WERI-Rb-1 (cell line): ENCODE data around the gene WSCD1.

Source experiments
- DNase-seq: peaks from one replicate; pipeline ENCODE4 v3.0.0-alpha.2; 2020
- H3K27ac ChIP-seq: fragments of 250-450 bp; sonication (Bioruptor Pico); 2 replicates; pipeline ENCODE4 v1.5.1; 2020; ENCODE audit warnings: mild to moderate bottlenecking, moderate library complexity
- H3K27me3 ChIP-seq: fragments of 250-450 bp; sonication (Bioruptor Pico); 2 replicates; pipeline ENCODE4 v1.5.1; 2021; ENCODE audit warnings: mild to moderate bottlenecking, low read depth, moderate library complexity; ENCODE audit not compliant: insufficient read depth, severe bottlenecking
- H3K36me3 ChIP-seq: fragments of 250-450 bp; sonication (Bioruptor Pico); 2 replicates; pipeline ENCODE4 v1.5.1; 2020; ENCODE audit warnings: mild to moderate bottlenecking, moderate library complexity
- H3K4me3 ChIP-seq: 2 replicates; pipeline ENCODE4 v1.5.1; 2011; ENCODE audit warnings: low read depth, mild to moderate bottlenecking, control low read depth, low read length
- H3K9me3 ChIP-seq: fragments of 250-450 bp; sonication (Bioruptor Pico); 2 replicates; pipeline ENCODE4 v1.5.1; 2021; ENCODE audit warnings: mild to moderate bottlenecking, moderate library complexity; ENCODE audit not compliant: severe bottlenecking
- TF ChIP-seq, protein P1 (sequence below): IDR thresholded peaks from 2 replicates; pipeline ENCODE4 v1.5.1; 2011; ENCODE audit warnings: low read depth, mild to moderate bottlenecking, control low read depth, inconsistent platforms, low read length

WSCD1 gene

DNA sequence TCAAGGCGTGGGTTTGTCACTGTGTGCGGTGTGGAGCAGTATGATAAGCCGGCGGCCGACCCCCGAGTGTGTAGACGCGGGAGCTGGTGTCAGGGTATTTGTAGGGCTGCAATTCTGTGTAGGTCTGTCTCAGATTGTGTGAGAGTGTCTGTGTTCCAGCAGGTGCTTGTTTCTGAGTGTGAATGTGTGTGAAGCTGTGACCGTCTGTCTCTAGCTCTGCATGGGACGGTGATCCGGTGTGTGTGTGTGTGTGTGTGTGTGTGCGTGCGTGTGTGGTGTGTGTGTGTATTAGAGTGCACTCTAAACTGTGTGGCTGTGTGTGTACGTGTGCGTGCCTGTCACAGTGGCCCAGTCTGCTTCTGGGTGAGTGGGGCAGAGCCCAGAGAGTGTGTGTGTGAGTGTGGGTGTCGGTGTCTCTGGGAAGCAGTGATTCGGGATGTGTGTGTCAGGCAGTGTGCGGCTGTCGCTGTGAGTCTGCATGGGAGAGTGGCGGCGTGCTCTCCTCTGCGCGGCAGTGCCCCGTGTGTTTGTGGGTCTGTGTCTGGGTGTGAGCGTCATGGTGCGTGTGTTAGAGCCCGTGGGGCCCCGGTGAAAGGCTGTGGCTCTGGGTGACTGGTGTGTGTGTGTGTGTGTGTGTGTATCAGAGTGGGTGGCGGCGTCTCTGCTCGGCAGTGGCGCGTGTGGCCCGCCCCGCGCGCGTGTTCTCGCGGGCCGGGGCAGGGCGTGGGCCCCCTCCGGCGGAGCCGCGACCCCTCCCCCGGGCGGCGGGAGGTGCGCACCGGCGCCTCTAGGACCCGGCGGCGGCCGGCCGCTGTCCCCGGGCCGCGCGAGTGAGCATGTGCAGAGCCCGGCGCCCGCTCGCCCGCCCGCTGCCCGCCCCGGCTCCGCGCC, at the start of gene WSCD1:
Gene WSCD1 (plus strand): TSS at position 841 of the 891 bp plus-strand sequence. CDS start 10,280 bp downstream, outside the sequence.
- no peaks in the 10 kb centered on the region for H3K27me3 ChIP-seq
- H3K4me3 ChIP-seq = peak within 1 kb of the TSS; percentile 94
- peak; percentile 53 for DNase-seq
- no peaks in the 10 kb centered on the region for H3K9me3 ChIP-seq
- TF ChIP-seq, protein P1, sequence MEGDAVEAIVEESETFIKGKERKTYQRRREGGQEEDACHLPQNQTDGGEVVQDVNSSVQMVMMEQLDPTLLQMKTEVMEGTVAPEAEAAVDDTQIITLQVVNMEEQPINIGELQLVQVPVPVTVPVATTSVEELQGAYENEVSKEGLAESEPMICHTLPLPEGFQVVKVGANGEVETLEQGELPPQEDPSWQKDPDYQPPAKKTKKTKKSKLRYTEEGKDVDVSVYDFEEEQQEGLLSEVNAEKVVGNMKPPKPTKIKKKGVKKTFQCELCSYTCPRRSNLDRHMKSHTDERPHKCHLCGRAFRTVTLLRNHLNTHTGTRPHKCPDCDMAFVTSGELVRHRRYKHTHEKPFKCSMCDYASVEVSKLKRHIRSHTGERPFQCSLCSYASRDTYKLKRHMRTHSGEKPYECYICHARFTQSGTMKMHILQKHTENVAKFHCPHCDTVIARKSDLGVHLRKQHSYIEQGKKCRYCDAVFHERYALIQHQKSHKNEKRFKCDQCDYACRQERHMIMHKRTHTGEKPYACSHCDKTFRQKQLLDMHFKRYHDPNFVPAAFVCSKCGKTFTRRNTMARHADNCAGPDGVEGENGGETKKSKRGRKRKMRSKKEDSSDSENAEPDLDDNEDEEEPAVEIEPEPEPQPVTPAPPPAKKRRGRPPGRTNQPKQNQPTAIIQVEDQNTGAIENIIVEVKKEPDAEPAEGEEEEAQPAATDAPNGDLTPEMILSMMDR = no peak
- peak within 1 kb of the TSS; percentile 90 for H3K27ac ChIP-seq
- H3K36me3 ChIP-seq = peaks cover 39% of the 10 kb centered on the region

DNA sequence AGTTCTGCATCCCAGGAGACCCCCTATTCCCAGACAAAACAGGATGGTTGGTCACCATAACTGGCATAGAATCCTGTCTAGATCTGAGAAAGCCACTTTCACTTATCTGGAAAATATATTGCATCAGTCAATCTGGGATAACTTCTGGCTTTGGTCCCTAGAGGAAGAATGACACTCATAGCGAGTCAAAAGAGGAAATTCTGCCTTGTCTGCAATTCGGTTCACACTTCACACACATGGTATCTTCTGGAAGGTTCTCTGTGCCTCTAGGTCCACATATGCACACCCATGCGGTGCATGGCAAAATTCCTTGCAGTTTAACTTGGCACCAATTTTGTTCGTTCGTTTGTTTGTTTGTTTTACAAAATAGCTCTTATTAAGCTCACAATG, 49.2 kb upstream of the WSCD1 start:
- H3K36me3 ChIP-seq = no peaks in the 10 kb centered on the region
- TF ChIP-seq, protein P1 = no peak
- H3K27me3 ChIP-seq = no peaks in the 10 kb centered on the region
- no peak overlapping the region for H3K27ac ChIP-seq
- H3K9me3 ChIP-seq = no peaks in the 10 kb centered on the region
- DNase-seq = no peak
- no peak overlapping the region for H3K4me3 ChIP-seq

DNA sequence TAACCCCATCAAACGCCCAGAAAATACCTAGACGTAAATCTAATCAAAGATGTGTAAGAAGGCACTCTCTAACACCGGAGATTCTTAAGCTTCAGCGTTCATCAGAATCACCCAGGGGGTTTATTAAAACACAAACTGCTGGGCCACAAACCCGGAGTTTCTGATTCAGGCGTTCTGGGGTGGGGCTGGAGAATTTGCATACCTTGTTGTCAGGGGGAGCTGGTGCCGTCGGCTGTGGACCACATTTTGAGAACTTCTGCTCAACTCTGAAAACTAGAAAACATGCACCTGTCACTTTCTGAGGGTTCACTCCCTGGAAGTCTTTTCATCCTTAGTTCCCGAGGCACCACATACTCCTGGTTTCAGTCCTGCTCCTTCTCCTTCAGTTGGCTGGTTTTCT, 48.6 kb upstream of the WSCD1 start:
- DNase-seq = no peak
- no peaks in the 10 kb centered on the region for H3K36me3 ChIP-seq
- H3K4me3 ChIP-seq = no peak overlapping the region
- no peak overlapping the region for H3K27ac ChIP-seq
- no peaks in the 10 kb centered on the region for H3K27me3 ChIP-seq
- no peaks in the 10 kb centered on the region for H3K9me3 ChIP-seq
- TF ChIP-seq, protein P1 = no peak

DNA sequence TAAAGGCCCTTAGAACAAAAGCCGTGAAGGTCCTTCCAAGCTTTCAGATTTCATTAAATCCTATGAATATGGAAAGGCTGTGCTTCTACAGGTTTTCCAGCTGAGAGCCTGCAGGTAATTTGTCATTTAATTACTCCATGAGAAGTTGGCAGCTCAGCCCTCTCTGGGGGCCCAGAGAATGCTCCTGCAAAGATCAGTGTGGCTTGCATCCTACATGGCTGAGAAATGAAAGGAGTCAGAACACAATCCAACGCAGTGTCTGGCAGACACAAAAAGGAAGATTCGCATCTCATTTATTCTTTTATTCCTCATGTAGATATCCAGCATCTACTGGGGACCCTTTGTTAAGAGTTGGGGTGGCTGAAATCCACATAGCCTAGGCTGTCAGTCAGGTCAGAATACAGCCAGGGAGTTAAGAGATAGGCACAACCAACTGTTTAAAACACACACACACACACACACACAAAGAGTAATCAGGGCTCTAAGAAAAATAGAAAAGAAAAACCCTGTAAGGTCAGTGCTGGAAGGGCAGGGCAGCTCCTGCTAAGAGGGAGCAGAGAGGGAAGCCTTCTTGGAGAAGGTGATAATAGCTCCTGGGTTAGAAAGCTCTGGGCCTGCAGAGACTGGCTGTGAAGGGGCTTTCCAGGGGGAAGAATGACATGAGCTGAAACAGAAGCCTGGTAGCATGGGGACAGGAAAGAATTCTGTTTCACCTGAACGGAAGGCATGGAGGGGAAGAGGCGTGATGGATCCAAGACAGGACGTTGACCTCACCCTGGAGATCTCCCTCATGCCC, 46.9 kb upstream of the WSCD1 start:
- TF ChIP-seq, protein P1 = no peak
- DNase-seq = no peak
- Histone ChIP-seq H3K27me3 (no peaks in the 10 kb centered on the region), H3K27ac (no peak overlapping the region), H3K9me3 (no peaks in the 10 kb centered on the region), H3K4me3 (no peak overlapping the region), H3K36me3 (no peaks in the 10 kb centered on the region)

DNA sequence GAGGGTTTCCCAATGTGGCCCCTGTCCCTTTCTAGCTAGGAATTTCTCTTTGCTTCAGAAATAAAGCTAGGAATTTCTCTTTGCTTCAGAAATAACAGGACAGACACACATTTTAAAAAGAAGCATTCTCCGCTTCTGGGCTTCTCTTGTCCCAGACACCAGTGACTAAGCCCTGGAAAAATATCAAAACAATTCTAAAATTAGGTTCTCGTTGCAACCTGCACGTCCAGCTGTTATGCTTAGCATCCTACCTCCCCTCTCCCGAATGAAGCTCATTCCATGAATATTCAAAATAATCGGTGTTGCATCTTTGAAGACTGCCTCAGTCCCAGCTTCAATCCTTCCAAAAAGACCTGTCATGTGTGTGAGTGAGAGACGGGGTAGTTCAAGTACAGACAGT, 45.6 kb upstream of the WSCD1 start:
- no peak for DNase-seq
- H3K4me3 ChIP-seq = no peak overlapping the region
- H3K9me3 ChIP-seq = no peaks in the 10 kb centered on the region
- no peaks in the 10 kb centered on the region for H3K27me3 ChIP-seq
- TF ChIP-seq, protein P1 = no peak
- no peak overlapping the region for H3K27ac ChIP-seq
- H3K36me3 ChIP-seq = no peaks in the 10 kb centered on the region
